Mucosa of stomach (tissue), 1 donor: ENCODE measurements around the gene SELENOF.
"Not testable (repeated sequence)": the region's sequence is repeated elsewhere in the genome, so short reads cannot be mapped to it uniquely, and the experiment has no call there.

ENCODE experiments used
- H3K27me3 ChIP-seq: one replicate; pipeline ENCODE4 v1.7.0; 2013; ENCODE audit warnings: mild to moderate bottlenecking, low read length; ENCODE audit not compliant: control insufficient read depth, insufficient read depth
- H3K36me3 ChIP-seq: one replicate; pipeline ENCODE4 v1.7.0; 2013; ENCODE audit warnings: low read length; ENCODE audit not compliant: control insufficient read depth, insufficient read depth
- H3K4me1 ChIP-seq: one replicate; pipeline ENCODE4 v1.7.0; 2013; ENCODE audit warnings: mild to moderate bottlenecking, low read length; ENCODE audit not compliant: control insufficient read depth, insufficient read depth
- H3K4me3 ChIP-seq: one replicate; pipeline ENCODE4 v1.7.0; 2013; ENCODE audit warnings: low read length
- H3K9ac ChIP-seq: one replicate; pipeline ENCODE4 v1.7.0; 2013; ENCODE audit warnings: mild to moderate bottlenecking, low read length, moderate library complexity
- H3K9me3 ChIP-seq: one replicate; pipeline ENCODE4 v1.7.0; 2013; ENCODE audit warnings: mild to moderate bottlenecking, low read length, moderate library complexity; ENCODE audit not compliant: control insufficient read depth
- donor health status: Pancreatic carcinoma.

Gene SELENOF

GRCh38 chr1:86868477-86868876 is 45.4 kb downstream of the SELENOF start:
- no peak overlapping the region for H3K9ac ChIP-seq
- H3K27me3 ChIP-seq = no peaks in the 10 kb centered on the region
- no peaks in the 10 kb centered on the region for H3K4me1 ChIP-seq
- H3K4me3 ChIP-seq = no peak overlapping the region
- no peaks in the 10 kb centered on the region for H3K9me3 ChIP-seq
- no peaks in the 10 kb centered on the region for H3K36me3 ChIP-seq

DNA sequence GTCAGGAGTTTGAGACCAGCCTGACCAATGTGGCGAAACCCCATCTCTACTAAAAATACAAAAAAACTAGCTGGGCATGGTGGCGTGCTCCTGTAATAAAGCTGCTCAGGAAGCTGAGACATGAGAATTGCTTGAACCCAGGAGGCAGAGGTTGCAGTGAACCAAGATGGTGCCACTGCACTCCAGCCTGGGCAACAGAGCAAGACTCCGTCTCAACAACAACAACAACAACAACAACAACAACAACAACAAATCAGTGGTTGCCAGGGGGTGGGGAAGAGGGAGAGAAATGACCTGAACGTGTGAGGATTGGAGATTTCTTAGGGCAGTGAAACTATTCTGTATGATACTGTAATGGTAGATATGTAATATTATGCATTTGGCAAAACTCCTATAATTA is 46.6 kb downstream of the SELENOF start:
- H3K4me3 ChIP-seq, H3K9ac ChIP-seq, H3K9me3 ChIP-seq, H3K27me3 ChIP-seq, H3K36me3 ChIP-seq, H3K4me1 ChIP-seq: not testable (repeated sequence)

DNA sequence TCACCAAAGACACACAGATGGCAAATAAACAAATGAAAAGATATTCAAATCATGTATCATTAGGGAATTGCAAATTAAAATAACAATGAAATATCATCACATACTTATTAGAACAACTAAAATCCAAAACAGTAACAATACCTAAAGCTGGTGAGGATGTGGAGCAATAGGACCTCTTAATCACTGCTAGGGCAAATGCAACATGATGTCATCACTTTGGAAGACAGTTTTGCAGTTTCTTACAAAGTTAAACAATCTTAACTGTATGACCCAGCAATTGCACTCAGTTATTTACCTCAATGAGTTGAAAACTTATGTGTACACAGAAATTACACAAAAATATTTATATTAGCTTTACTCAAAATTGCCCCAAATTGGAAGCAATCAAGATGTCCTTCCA is 47.3 kb downstream of the SELENOF start:
- Histone ChIP-seq H3K36me3 (no peaks in the 10 kb centered on the region), H3K27me3 (no peaks in the 10 kb centered on the region)

GRCh38 chr1:86865973-86866637 is 47.8 kb downstream of the SELENOF start:
- Histone ChIP-seq H3K9ac (no peak overlapping the region), H3K36me3 (no peaks in the 10 kb centered on the region), H3K27me3 (no peaks in the 10 kb centered on the region), H3K9me3 (no peaks in the 10 kb centered on the region), H3K4me1 (no peaks in the 10 kb centered on the region), H3K4me3 (no peak overlapping the region)

More for the DNA sequence above, 47.3 kb downstream of the SELENOF start:
- H3K9ac ChIP-seq = no peak overlapping the region
- no peak overlapping the region for H3K4me3 ChIP-seq
- H3K9me3 ChIP-seq = no peaks in the 10 kb centered on the region
- no peaks in the 10 kb centered on the region for H3K4me1 ChIP-seq

GRCh38 chr1:86862920-86863319 is 51.0 kb downstream of the SELENOF start:
- no peaks in the 10 kb centered on the region for H3K9me3 ChIP-seq
- no peak overlapping the region for H3K9ac ChIP-seq
- no peaks in the 10 kb centered on the region for H3K4me1 ChIP-seq
- no peaks in the 10 kb centered on the region for H3K27me3 ChIP-seq
- no peak overlapping the region for H3K4me3 ChIP-seq
- no peaks in the 10 kb centered on the region for H3K36me3 ChIP-seq

- Histone ChIP-seq H3K36me3 (no peaks in the 10 kb centered on the region), H3K9me3 (no peaks in the 10 kb centered on the region), H3K4me1 (no peaks in the 10 kb centered on the region), H3K9ac (no peak overlapping the region), H3K27me3 (no peaks in the 10 kb centered on the region), H3K4me3 (no peak overlapping the region)
Measured at GRCh38 chr1:86861424-86861823, 52.5 kb downstream of the SELENOF start.

- Histone ChIP-seq H3K9me3 (no peaks in the 10 kb centered on the region), H3K27me3 (no peaks in the 10 kb centered on the region), H3K4me3 (no peak overlapping the region), H3K9ac (no peak overlapping the region), H3K36me3 (no peaks in the 10 kb centered on the region), H3K4me1 (no peaks in the 10 kb centered on the region)
Measured at GRCh38 chr1:86860424-86860823, 53.5 kb downstream of the SELENOF start.

GRCh38 chr1:86860020-86860419 is 53.9 kb downstream of the SELENOF start:
- Histone ChIP-seq H3K9me3 (no peaks in the 10 kb centered on the region), H3K4me3 (no peak overlapping the region), H3K9ac (no peak overlapping the region), H3K4me1 (no peaks in the 10 kb centered on the region), H3K27me3 (no peaks in the 10 kb centered on the region), H3K36me3 (no peaks in the 10 kb centered on the region)

GRCh38 chr1:86858524-86859261 is 55.2 kb downstream of the SELENOF start:
- no peaks in the 10 kb centered on the region for H3K36me3 ChIP-seq
- H3K9ac ChIP-seq = no peak overlapping the region
- no peaks in the 10 kb centered on the region for H3K27me3 ChIP-seq
- no peaks in the 10 kb centered on the region for H3K9me3 ChIP-seq
- H3K4me1 ChIP-seq = no peaks in the 10 kb centered on the region
- H3K4me3 ChIP-seq = no peak overlapping the region

DNA sequence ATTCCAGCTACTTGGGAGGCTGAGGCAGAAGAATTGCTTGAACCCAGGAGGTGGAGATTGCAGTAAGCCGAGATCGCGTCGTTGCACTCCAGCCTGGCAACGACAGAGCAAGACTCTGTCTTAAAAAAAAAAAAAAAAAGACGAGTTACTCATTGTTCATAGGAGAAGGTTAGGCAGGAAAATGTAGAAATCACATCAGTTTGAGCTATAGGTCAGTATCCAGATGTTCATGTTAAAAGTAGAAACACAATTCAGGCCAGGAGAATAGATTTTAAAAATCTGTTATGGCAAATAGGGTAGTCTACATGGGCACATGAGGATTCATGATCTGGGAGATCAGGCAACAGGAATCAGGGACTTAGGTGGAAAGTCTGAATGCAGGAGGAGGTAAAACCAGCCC is 57.7 kb downstream of the SELENOF start:
- H3K27me3 ChIP-seq = no peaks in the 10 kb centered on the region
- H3K9ac ChIP-seq = no peak overlapping the region
- no peaks in the 10 kb centered on the region for H3K36me3 ChIP-seq
- H3K4me3 ChIP-seq = no peak overlapping the region
- no peaks in the 10 kb centered on the region for H3K9me3 ChIP-seq
- H3K4me1 ChIP-seq = peaks cover 7% of the 10 kb centered on the region

GRCh38 chr1:86854352-86854751 is 59.6 kb downstream of the SELENOF start:
- Histone ChIP-seq H3K36me3 (no peaks in the 10 kb centered on the region), H3K4me3 (no peak overlapping the region), H3K4me1 (peaks cover 7% of the 10 kb centered on the region), H3K9me3 (no peaks in the 10 kb centered on the region), H3K9ac (no peak overlapping the region), H3K27me3 (no peaks in the 10 kb centered on the region)

GRCh38 chr1:86852782-86853408 is 61.0 kb downstream of the SELENOF start:
- no peaks in the 10 kb centered on the region for H3K27me3 ChIP-seq
- H3K9me3 ChIP-seq = no peaks in the 10 kb centered on the region
- no peak overlapping the region for H3K9ac ChIP-seq
- H3K4me3 ChIP-seq = no peak overlapping the region
- peaks cover 7% of the 10 kb centered on the region for H3K4me1 ChIP-seq
- H3K36me3 ChIP-seq = no peaks in the 10 kb centered on the region
